H1 (cell line): ENCODE results near the gene SLC39A11. TPM values are rescaled to one million over a fixed set of nuclear protein-coding genes. Genes with fewer than 3 reads are reported as not detected.

ENCODE experiments used
- CTCF ChIA-PET: fragments of 300-600 bp; sonication (Branson Sonifier 250); formaldehyde crosslinking; loops from one replicate; lab custom pipeline; 2021; ENCODE audit not compliant: partially characterized antibody; lab: Charles Lee
- POLR2A ChIA-PET: fragments of 300-600 bp; sonication (Branson Sonifier 250); formaldehyde crosslinking; loops from one replicate; lab custom pipeline; 2021; ENCODE audit warnings: inconsistent platforms; ENCODE audit not compliant: partially characterized antibody; lab: Charles Lee
- DNase-seq, 2 experiments: peaks; one replicate each; pipeline versions ENCODE4 v3.0.0 to v3.0.0-alpha.2; 2010 to 2022; ENCODE audit warnings: low spot score in 2 of 2, low read depth in 1 of 2, mixed read lengths in 1 of 2
- FAIRE-seq: peaks from 2 replicates; lab custom pipeline; 2011; peaks lifted over from hg19 to GRCh38; lab: Jason Lieb, UNC
- H2AFZ ChIP-seq: 2 replicates; pipeline ENCODE4 v1.8.1; 2012; ENCODE audit warnings: low read length, inconsistent platforms
- H2AK5ac ChIP-seq: 2 replicates; pipeline ENCODE4 v1.6.1; 2013; ENCODE audit warnings: low read depth, low read length
- H2BK120ac ChIP-seq: replicated peaks from 2 replicates; pipeline ENCODE3; 2013; ENCODE audit warnings: low read depth, low read length, inconsistent platforms
- H2BK12ac ChIP-seq: 2 replicates; pipeline ENCODE4 v1.6.1; 2013; ENCODE audit warnings: low read depth, low read length
- H2BK15ac ChIP-seq: 2 replicates; pipeline ENCODE4 v1.6.1; 2013; ENCODE audit warnings: low read length
- H2BK20ac ChIP-seq: 2 replicates; pipeline ENCODE4 v1.6.1; 2013; ENCODE audit warnings: low read length
- H2BK5ac ChIP-seq: 2 replicates; pipeline ENCODE4 v1.6.1; 2013; ENCODE audit warnings: low read depth, low read length
- H3K14ac ChIP-seq: 2 replicates; pipeline ENCODE4 v1.6.1; 2013; ENCODE audit warnings: inconsistent platforms; ENCODE audit not compliant: insufficient read length
- H3K18ac ChIP-seq: 2 replicates; pipeline ENCODE4 v1.6.1; 2013; ENCODE audit warnings: low read length; ENCODE audit errors: extremely low read depth
- H3K23ac ChIP-seq: 2 replicates; pipeline ENCODE4 v1.6.1; 2013; ENCODE audit warnings: inconsistent platforms; ENCODE audit not compliant: insufficient read length
- H3K23me2 ChIP-seq: 2 replicates; pipeline ENCODE4 v1.6.1; 2013; ENCODE audit warnings: low read depth, low read length
- H3K27ac ChIP-seq: 2 replicates; pipeline ENCODE4 v1.6.1; 2011; ENCODE audit warnings: low read depth, low read length, inconsistent platforms
- H3K27me3 ChIP-seq, 4 experiments: replicated peaks in 1 of 4; 1 replicate in 1 of 4; 2 replicates in 3 of 4; pipeline versions ENCODE4 v1.6.1 to v1.8.1; 2011 to 2013; ENCODE audit warnings: low read length in 3 of 4, mild to moderate bottlenecking in 3 of 4, inconsistent platforms in 2 of 4, mixed read lengths in 2 of 4, moderate library complexity in 1 of 4; ENCODE audit not compliant: control insufficient read depth in 3 of 4, insufficient read depth in 3 of 4; ENCODE audit errors: extremely low read depth in 1 of 4
- H3K36me3 ChIP-seq, 4 experiments: 2 replicates each; pipeline versions ENCODE4 v1.6.1 to v1.8.1; 2011 to 2013; ENCODE audit warnings: mild to moderate bottlenecking in 4 of 4, low read length in 3 of 4, moderate library complexity in 2 of 4, control low read depth in 1 of 4, inconsistent platforms in 1 of 4; ENCODE audit not compliant: insufficient read depth in 4 of 4, control insufficient read depth in 2 of 4
- H3K4ac ChIP-seq: replicated peaks from 2 replicates; pipeline ENCODE3; 2013; ENCODE audit warnings: low read length, low read depth, mixed read lengths, inconsistent platforms; ENCODE audit not compliant: insufficient read length
- H3K4me1 ChIP-seq, 4 experiments: replicated peaks in 1 of 4; 1 replicate in 1 of 4; 2 replicates in 3 of 4; pipeline versions ENCODE4 v1.6.1 to v1.8.1; 2011 to 2013; ENCODE audit warnings: low read length in 3 of 4, inconsistent platforms in 2 of 4, mixed read lengths in 1 of 4; ENCODE audit not compliant: insufficient read depth in 4 of 4, control insufficient read depth in 3 of 4
- H3K4me2 ChIP-seq, 2 experiments: 2 replicates each; pipeline versions ENCODE4 v1.6.1 to v1.8.1; 2011 to 2013; ENCODE audit warnings: low read depth in 2 of 2, low read length in 2 of 2, control low read depth in 1 of 2, inconsistent platforms in 1 of 2, mild to moderate bottlenecking in 1 of 2; ENCODE audit not compliant: insufficient read depth in 1 of 2
- H3K4me3 ChIP-seq, 4 experiments: fragments of 200-600, 300-600 bp in 1 of 4; sonication (generic), shearing (Covaris generic), sonication (Bioruptor Twin) in 1 of 4; 2 replicates each; pipeline versions ENCODE4 v1.5.1 to v1.8.1; 2011 to 2016; ENCODE audit warnings: low read length in 4 of 4, low read depth in 3 of 4, control low read depth in 2 of 4, inconsistent platforms in 2 of 4, mild to moderate bottlenecking in 2 of 4, mixed read lengths in 1 of 4, moderate library complexity in 1 of 4; ENCODE audit not compliant: insufficient read depth in 2 of 4; ENCODE audit errors: extremely low read depth in 1 of 4
- H3K56ac ChIP-seq: replicated peaks from 2 replicates; pipeline ENCODE3; 2013; ENCODE audit warnings: low read depth, mild to moderate bottlenecking, mixed read lengths, low read length, inconsistent platforms; ENCODE audit not compliant: insufficient read length
- H3K79me1 ChIP-seq: 2 replicates; pipeline ENCODE4 v1.6.1; 2013; ENCODE audit warnings: low read depth, low read length, control low read depth
- H3K79me2 ChIP-seq, 2 experiments: 2 replicates each; pipeline versions ENCODE4 v1.6.1 to v1.8.1; 2012 to 2013; ENCODE audit warnings: low read length in 2 of 2, mild to moderate bottlenecking in 2 of 2, inconsistent platforms in 1 of 2; ENCODE audit not compliant: insufficient read depth in 2 of 2, control insufficient read depth in 1 of 2
- H3K9ac ChIP-seq, 4 experiments: replicated peaks in 1 of 4; 1 replicate in 1 of 4; 2 replicates in 3 of 4; pipeline versions ENCODE4 v1.6.1 to v1.8.1; 2011 to 2013; ENCODE audit warnings: low read depth in 3 of 4, low read length in 3 of 4, control low read depth in 2 of 4, mild to moderate bottlenecking in 2 of 4, moderate library complexity in 2 of 4, inconsistent platforms in 1 of 4; ENCODE audit errors: extremely low read depth in 1 of 4
- H3K9me3 ChIP-seq, 2 experiments: 2 replicates each; pipeline versions ENCODE4 v1.6.1 to v1.8.1; 2012 to 2013; ENCODE audit warnings: mild to moderate bottlenecking in 2 of 2, moderate library complexity in 2 of 2, control low read depth in 1 of 2, inconsistent platforms in 1 of 2, low read depth in 1 of 2, low read length in 1 of 2, mixed read lengths in 1 of 2; ENCODE audit not compliant: insufficient read depth in 2 of 2
- H4K20me1 ChIP-seq, 2 experiments: replicated peaks in 1 of 2; 2 replicates each; pipeline versions ENCODE3 to v1.8.1; 2011 to 2013; ENCODE audit warnings: inconsistent platforms in 2 of 2, low read length in 2 of 2, mild to moderate bottlenecking in 1 of 2; ENCODE audit not compliant: insufficient read depth in 2 of 2, control insufficient read depth in 1 of 2
- H4K5ac ChIP-seq: 2 replicates; pipeline ENCODE4 v1.6.1; 2013; ENCODE audit warnings: low read length, low read depth, mixed read lengths, inconsistent platforms; ENCODE audit not compliant: insufficient read length
- H4K8ac ChIP-seq: 2 replicates; pipeline ENCODE4 v1.8.0; 2013; ENCODE audit warnings: mild to moderate bottlenecking, moderate library complexity, low read length, inconsistent platforms; ENCODE audit not compliant: insufficient read depth; ENCODE audit errors: extremely low read depth
- H4K91ac ChIP-seq: replicated peaks from 2 replicates; pipeline ENCODE3; 2013; ENCODE audit warnings: low read length, mixed read lengths, inconsistent platforms; ENCODE audit not compliant: insufficient read length
- BACH1 ChIP-seq: IDR thresholded peaks from 2 replicates; pipeline ENCODE4 v1.6.1; 2012; ENCODE audit warnings: low read length, improper control_type of control experiment
- CBX8 ChIP-seq: fragments of 300-800, 300-1000 bp; sonication (generic); IDR thresholded peaks from 2 replicates; pipeline ENCODE4 v1.7.1; 2016; ENCODE audit warnings: low read depth, low read length, borderline replicate concordance
- CEBPB ChIP-seq: IDR thresholded peaks from 2 replicates; pipeline ENCODE4 v1.6.1; 2012; ENCODE audit warnings: low read depth, low read length
- EP300 ChIP-seq, 2 experiments: IDR thresholded peaks; 1 replicate in 1 of 2; 2 replicates in 1 of 2; pipeline ENCODE4 v1.6.1; 2011 to 2012; ENCODE audit warnings: low read depth in 2 of 2, low read length in 2 of 2, mild to moderate bottlenecking in 2 of 2, borderline replicate concordance in 1 of 2, inconsistent platforms in 1 of 2, moderate library complexity in 1 of 2
- FOSL1 ChIP-seq: IDR thresholded peaks from 2 replicates; pipeline ENCODE4 v1.6.1; 2011; ENCODE audit warnings: mild to moderate bottlenecking, low read depth, low read length, moderate library complexity; ENCODE audit not compliant: insufficient read depth
- GABPA ChIP-seq: IDR thresholded peaks from 2 replicates; pipeline ENCODE4 v1.6.1; 2011; ENCODE audit warnings: mild to moderate bottlenecking, low read length, moderate library complexity, borderline replicate concordance; ENCODE audit not compliant: insufficient read depth
- NANOG ChIP-seq: IDR thresholded peaks from 2 replicates; pipeline ENCODE4 v1.6.1; 2011; ENCODE audit warnings: low read length, low read depth, mild to moderate bottlenecking, inconsistent platforms; ENCODE audit not compliant: insufficient read depth, poor library complexity, severe bottlenecking
- TAF7 ChIP-seq: optimal IDR thresholded peaks from 2 replicates; pipeline ENCODE3; 2011; ENCODE audit warnings: low read depth, mild to moderate bottlenecking, inconsistent platforms, low read length, moderate library complexity, borderline replicate concordance
- YY1 ChIP-seq: IDR thresholded peaks from 2 replicates; pipeline ENCODE4 v1.6.1; 2011; ENCODE audit warnings: low read depth, mild to moderate bottlenecking, low read length
- WGBS, 2 experiments: shearing (Covaris generic) in 1 of 2; methylation state at CpG; one replicate each; pipeline versions ENCODE4 v1.1.6 to v1.1.7; 2013 to 2015; ENCODE audit warnings: low lambda C conversion rate in 2 of 2, mixed read lengths in 2 of 2, inconsistent platforms in 1 of 2, low coverage in 1 of 2, missing lambda C conversion rate in 1 of 2; ENCODE audit not compliant: insufficient replicate concordance in 2 of 2, insufficient coverage in 1 of 2, insufficient read length in 1 of 2; ENCODE audit errors: extremely low coverage in 1 of 2, missing lambda C conversion rate in 1 of 2; 5-methylcytosine and 5-hydroxymethylcytosine counted together
- polyA plus RNA-seq, 7 experiments: library from polyadenylated mRNA; depleted of rRNA in 3 of 7; stranded (reverse) in 5 of 7; unstranded in 2 of 7; fragments of >200 nt in 5 of 7; fragments of 200-250 nt in 2 of 7; gene quantifications; 1 replicate in 5 of 7; 2 replicates in 1 of 7; 4 replicates in 1 of 7; pipeline versions ENCODE4 v1.2.1 to v1.2.3, GENCODE V29; 2011 to 2013; ENCODE audit warnings: missing spikeins in 2 of 7, mixed read lengths in 2 of 7
- total RNA-seq: library from RNA; stranded (reverse); fragmentation: NEBNext Ultra II Directional; extraction: Animal tissue kit (Norgen Biotek cat#: 25700); gene quantifications from 2 replicates; pipeline ENCODE4 v1.2.1, GENCODE V29; 2021
- TF ChIP-seq, protein P1 (sequence below), 3 experiments: IDR thresholded peaks; 1 replicate in 2 of 3; 2 replicates in 1 of 3; pipeline versions ENCODE4 v1.5.1 to v1.6.1; 2011; ENCODE audit warnings: low read length in 3 of 3, mild to moderate bottlenecking in 3 of 3, inconsistent platforms in 2 of 3, low read depth in 1 of 3, moderate library complexity in 1 of 3; ENCODE audit not compliant: insufficient read depth in 1 of 3; ENCODE audit errors: control extremely low read depth in 1 of 3
- TF ChIP-seq, protein P2 (sequence below): IDR thresholded peaks from 2 replicates; pipeline ENCODE4 v1.6.1; 2012; ENCODE audit warnings: inconsistent platforms

SLC39A11 gene
- total and polyA plus RNA-seq, 2 of the 8 experiments (the other 6 are each of a cell fraction or from before 2014, with no cell fraction given): 12.2 to 19.6 TPM

DNA sequence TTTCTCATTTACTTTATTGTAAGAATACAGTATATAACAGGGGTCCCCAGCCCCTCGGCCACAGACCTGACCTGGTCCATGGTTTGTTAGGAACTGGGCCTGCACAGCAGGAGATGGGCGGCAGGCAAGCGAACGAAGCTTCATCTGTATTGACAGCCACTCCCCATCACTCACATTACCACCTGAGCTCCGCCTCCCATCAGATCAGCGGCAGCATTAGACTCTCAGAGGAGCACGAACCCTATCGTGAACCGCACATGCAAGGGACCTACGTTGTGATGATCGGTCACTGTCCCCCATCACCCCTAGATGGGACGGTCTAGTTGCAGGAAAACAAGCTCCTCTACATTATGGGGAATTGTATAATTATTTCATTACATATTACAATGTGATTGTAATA lies 410.6 kb downstream of the SLC39A11 start:
- Histone ChIP-seq H3K27me3 (no peaks in the 10 kb centered on the region), H2BK20ac (no peak overlapping the region), H4K91ac (no peak overlapping the region), H2AK5ac (no peak overlapping the region), H3K9ac (no peak overlapping the region), H3K36me3 (no peaks in the 10 kb centered on the region), H3K23me2 (no peaks in the 10 kb centered on the region), H2BK5ac (no peak overlapping the region), H2BK120ac (no peak overlapping the region), H2BK12ac (no peak overlapping the region), H3K4ac (no peak overlapping the region), H3K79me2 (no peaks in the 10 kb centered on the region), H3K23ac (no peak overlapping the region), H3K18ac (no peak overlapping the region), H3K4me2 (no peak overlapping the region), H4K5ac (no peak overlapping the region), H3K4me1 (0 out of 7 replicates have a peak, but pooled peaks cover 0 to 3% (median 0%) of the 10 kb centered on the region in 4 experiments), H3K14ac (no peak overlapping the region), H2AFZ (no peak overlapping the region), H3K4me3 (no peak overlapping the region), H2BK15ac (no peak overlapping the region), H3K79me1 (no peaks in the 10 kb centered on the region), H3K27ac (no peak overlapping the region), H3K56ac (no peak overlapping the region), H4K8ac (no peak overlapping the region), H4K20me1 (no peaks in the 10 kb centered on the region), H3K9me3 (no peaks in the 10 kb centered on the region)
- 81% methylated on average over 12 of the region's 12 CpGs; no CpG with 5 or more reads in 1 of the 2 experiments for WGBS, 2 experiments
- ChIA-PET CTCF (interaction anchor here (0.5 to 4.8 kb wide), 6 partner anchors 16 to 424 kb away, joined by 3 to 26 read pairs (median 4); no protein-coding TSS in a partner anchor), POLR2A (no interaction called here)
- FAIRE-seq (no peak), DNase-seq (no peak)
- TF ChIP-seq YY1: no peak
- no peak for TF ChIP-seq GABPA
- TF ChIP-seq CBX8: no peak
- TF ChIP-seq, protein P1, sequence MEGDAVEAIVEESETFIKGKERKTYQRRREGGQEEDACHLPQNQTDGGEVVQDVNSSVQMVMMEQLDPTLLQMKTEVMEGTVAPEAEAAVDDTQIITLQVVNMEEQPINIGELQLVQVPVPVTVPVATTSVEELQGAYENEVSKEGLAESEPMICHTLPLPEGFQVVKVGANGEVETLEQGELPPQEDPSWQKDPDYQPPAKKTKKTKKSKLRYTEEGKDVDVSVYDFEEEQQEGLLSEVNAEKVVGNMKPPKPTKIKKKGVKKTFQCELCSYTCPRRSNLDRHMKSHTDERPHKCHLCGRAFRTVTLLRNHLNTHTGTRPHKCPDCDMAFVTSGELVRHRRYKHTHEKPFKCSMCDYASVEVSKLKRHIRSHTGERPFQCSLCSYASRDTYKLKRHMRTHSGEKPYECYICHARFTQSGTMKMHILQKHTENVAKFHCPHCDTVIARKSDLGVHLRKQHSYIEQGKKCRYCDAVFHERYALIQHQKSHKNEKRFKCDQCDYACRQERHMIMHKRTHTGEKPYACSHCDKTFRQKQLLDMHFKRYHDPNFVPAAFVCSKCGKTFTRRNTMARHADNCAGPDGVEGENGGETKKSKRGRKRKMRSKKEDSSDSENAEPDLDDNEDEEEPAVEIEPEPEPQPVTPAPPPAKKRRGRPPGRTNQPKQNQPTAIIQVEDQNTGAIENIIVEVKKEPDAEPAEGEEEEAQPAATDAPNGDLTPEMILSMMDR (IDR thresholded peaks at IDR 0.05; ENCODE audit: control extremely low read depth in 1 of 3, insufficient read depth in 1 of 3, low read depth in 1 of 3, low read length in 3 of 3): no peak
- no peak for TF ChIP-seq BACH1
- TF ChIP-seq, protein P2, sequence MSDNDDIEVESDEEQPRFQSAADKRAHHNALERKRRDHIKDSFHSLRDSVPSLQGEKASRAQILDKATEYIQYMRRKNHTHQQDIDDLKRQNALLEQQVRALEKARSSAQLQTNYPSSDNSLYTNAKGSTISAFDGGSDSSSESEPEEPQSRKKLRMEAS: no peak
- TF ChIP-seq EP300 (IDR thresholded peaks at IDR 0.05; ENCODE audit: borderline replicate concordance in 1 of 2, low read depth in 2 of 2, low read length in 2 of 2): no peak
- TF ChIP-seq NANOG: no peak
- TF ChIP-seq TAF7: no peak
- no peak for TF ChIP-seq CEBPB
- no peak for TF ChIP-seq FOSL1
